DOHH2 (cell line): ENCODE data around the gene TSPAN6.

Source experiments
- EZH2phosphoT487 ChIP-seq: fragments of 200-600 bp; sonication (generic); IDR thresholded peaks from 2 replicates; pipeline ENCODE4 v1.6.1; 2017; ENCODE audit warnings: borderline replicate concordance, mild to moderate bottlenecking, antibody characterized with exemption, low read length, moderate library complexity, mixed read lengths
- TF ChIP-seq, protein P1 (sequence below): fragments of 200-600 bp; sonication (generic); IDR thresholded peaks from one replicate; pipeline ENCODE4 v1.5.1; 2014; ENCODE audit warnings: antibody characterized with exemption, mild to moderate bottlenecking, low read depth, low read length; ENCODE audit not compliant: poor library complexity, severe bottlenecking

DNA sequence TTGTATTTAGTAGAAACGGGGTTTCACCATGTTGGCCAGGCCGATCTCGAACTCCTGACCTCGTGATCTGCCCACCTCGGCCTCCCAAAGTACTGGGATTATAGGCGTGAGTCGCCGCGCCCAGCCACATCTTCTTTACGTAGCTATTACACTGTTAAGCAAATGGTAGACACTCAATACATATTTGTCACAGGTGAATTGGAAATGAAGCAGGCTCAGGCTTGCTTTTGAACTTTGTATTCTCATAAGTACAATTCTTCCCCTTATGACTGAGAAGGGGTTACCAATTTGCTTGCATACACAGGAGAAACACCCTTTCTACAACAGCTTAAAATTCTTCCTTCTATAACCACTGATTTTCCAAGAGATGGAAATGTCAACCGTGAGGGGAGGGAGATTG lies 6.6 kb upstream of the TSPAN6 start:
- TF ChIP-seq, protein P1, sequence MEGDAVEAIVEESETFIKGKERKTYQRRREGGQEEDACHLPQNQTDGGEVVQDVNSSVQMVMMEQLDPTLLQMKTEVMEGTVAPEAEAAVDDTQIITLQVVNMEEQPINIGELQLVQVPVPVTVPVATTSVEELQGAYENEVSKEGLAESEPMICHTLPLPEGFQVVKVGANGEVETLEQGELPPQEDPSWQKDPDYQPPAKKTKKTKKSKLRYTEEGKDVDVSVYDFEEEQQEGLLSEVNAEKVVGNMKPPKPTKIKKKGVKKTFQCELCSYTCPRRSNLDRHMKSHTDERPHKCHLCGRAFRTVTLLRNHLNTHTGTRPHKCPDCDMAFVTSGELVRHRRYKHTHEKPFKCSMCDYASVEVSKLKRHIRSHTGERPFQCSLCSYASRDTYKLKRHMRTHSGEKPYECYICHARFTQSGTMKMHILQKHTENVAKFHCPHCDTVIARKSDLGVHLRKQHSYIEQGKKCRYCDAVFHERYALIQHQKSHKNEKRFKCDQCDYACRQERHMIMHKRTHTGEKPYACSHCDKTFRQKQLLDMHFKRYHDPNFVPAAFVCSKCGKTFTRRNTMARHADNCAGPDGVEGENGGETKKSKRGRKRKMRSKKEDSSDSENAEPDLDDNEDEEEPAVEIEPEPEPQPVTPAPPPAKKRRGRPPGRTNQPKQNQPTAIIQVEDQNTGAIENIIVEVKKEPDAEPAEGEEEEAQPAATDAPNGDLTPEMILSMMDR, result no peak
- no peak for TF ChIP-seq EZH2phosphoT487
